ENCODE results near the gene FAAP20. TPM values are rescaled to one million over a fixed set of nuclear protein-coding genes. Genes with fewer than 3 reads are reported as not detected.

Gene FAAP20
- total and polyA plus RNA-seq, 4 donors = 5.6 to 31.5 (median 15.7) TPM

DNA sequence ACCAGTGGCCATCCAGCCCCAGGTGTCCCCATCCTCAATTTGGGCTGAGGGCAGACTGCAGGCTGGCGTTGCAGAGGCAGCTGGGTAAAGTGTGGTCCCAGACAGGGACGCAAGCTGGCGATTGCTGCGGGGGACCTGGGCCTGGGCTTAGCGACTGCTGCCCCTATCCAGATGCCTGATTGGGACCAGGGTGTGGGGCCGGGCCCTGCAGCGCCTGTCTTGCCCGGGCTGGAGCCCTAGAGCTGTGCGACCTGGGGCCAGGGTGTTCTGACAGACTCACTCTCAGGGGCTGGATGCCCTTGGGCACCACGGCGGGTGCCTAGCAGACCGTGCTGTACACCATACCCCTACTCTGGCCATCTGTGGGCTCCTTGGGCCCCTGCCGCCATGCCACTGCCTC is 16.2 kb upstream of the FAAP20 start (continued):
- no peak for TF ChIP-seq CTCF (IDR thresholded peaks at IDR 0.05; ENCODE audit: low read depth, low read length, missing input control)

DNA sequence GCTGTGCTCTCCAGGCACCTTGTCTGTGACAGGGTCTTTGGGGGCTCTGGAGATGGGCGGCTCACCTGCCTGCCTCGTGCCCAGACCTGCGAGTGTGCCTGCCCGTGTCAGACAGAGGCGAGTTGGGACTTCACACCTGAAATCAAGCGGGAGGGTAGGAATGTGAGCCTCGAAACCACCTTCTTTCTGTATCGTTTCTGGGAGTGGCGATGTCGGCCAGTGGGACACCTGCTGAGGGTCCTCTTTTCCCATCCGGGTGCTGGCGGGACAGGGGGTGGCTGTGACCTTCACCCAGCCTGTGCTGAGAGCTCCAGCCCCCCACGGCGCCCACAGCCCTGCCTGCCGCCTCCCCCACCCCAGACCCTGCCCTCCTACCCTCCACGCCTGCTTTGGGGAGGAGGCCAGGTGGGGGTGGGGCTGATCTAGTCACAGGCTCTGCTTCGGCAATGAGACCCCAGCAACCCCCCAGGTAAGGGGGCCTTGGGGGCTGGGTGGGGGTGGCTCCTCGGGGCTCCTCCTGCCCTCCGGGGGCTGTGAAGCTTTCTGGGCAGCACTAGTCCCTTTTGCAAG is 15.6 kb upstream of the FAAP20 start:
- no peaks in the 10 kb centered on the region for H3K9me3 ChIP-seq (ENCODE audit: control insufficient read depth in 4 of 4, low read length in 3 of 4)
- H3K4me3 ChIP-seq (ENCODE audit: low read depth in 1 of 3, low read length in 3 of 3) = no peak overlapping the region
- H3K36me3 ChIP-seq (ENCODE audit: control insufficient read depth in 4 of 4, insufficient read depth in 3 of 4, low read depth in 1 of 4, low read length in 3 of 4) = peaks cover 0 to 2% (median 0%) of the 10 kb centered on the region in 4 donors
- DNase-seq (ENCODE audit: low spot score) = no peak
- no peaks in the 10 kb centered on the region for H3K27me3 ChIP-seq (ENCODE audit: control insufficient read depth in 4 of 4, insufficient read depth in 4 of 4, low read length in 3 of 4)
- no peak overlapping the region for H3K9ac ChIP-seq (ENCODE audit: low read depth in 1 of 2, low read length in 2 of 2)
- 92% methylated on average over 19 of the region's 19 CpGs for WGBS
- peaks cover 24 to 53% (median 30%) of the 10 kb centered on the region in 4 donors for H3K4me1 ChIP-seq (ENCODE audit: control insufficient read depth in 4 of 4, insufficient read depth in 4 of 4, low read length in 3 of 4)
- no peak for TF ChIP-seq SP1 (IDR thresholded peaks at IDR 0.05)
- no peak for TF ChIP-seq MAX (IDR thresholded peaks at IDR 0.05)
- TF ChIP-seq, protein P1, sequence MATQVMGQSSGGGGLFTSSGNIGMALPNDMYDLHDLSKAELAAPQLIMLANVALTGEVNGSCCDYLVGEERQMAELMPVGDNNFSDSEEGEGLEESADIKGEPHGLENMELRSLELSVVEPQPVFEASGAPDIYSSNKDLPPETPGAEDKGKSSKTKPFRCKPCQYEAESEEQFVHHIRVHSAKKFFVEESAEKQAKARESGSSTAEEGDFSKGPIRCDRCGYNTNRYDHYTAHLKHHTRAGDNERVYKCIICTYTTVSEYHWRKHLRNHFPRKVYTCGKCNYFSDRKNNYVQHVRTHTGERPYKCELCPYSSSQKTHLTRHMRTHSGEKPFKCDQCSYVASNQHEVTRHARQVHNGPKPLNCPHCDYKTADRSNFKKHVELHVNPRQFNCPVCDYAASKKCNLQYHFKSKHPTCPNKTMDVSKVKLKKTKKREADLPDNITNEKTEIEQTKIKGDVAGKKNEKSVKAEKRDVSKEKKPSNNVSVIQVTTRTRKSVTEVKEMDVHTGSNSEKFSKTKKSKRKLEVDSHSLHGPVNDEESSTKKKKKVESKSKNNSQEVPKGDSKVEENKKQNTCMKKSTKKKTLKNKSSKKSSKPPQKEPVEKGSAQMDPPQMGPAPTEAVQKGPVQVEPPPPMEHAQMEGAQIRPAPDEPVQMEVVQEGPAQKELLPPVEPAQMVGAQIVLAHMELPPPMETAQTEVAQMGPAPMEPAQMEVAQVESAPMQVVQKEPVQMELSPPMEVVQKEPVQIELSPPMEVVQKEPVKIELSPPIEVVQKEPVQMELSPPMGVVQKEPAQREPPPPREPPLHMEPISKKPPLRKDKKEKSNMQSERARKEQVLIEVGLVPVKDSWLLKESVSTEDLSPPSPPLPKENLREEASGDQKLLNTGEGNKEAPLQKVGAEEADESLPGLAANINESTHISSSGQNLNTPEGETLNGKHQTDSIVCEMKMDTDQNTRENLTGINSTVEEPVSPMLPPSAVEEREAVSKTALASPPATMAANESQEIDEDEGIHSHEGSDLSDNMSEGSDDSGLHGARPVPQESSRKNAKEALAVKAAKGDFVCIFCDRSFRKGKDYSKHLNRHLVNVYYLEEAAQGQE (IDR thresholded peaks at IDR 0.05) = no peak
- no peak for TF ChIP-seq NR2F2 (IDR thresholded peaks at IDR 0.05)
- TF ChIP-seq, protein P2, sequence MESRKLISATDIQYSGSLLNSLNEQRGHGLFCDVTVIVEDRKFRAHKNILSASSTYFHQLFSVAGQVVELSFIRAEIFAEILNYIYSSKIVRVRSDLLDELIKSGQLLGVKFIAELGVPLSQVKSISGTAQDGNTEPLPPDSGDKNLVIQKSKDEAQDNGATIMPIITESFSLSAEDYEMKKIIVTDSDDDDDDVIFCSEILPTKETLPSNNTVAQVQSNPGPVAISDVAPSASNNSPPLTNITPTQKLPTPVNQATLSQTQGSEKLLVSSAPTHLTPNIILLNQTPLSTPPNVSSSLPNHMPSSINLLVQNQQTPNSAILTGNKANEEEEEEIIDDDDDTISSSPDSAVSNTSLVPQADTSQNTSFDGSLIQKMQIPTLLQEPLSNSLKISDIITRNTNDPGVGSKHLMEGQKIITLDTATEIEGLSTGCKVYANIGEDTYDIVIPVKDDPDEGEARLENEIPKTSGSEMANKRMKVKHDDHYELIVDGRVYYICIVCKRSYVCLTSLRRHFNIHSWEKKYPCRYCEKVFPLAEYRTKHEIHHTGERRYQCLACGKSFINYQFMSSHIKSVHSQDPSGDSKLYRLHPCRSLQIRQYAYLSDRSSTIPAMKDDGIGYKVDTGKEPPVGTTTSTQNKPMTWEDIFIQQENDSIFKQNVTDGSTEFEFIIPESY (IDR thresholded peaks at IDR 0.05) = no peak
- TF ChIP-seq, protein P3, sequence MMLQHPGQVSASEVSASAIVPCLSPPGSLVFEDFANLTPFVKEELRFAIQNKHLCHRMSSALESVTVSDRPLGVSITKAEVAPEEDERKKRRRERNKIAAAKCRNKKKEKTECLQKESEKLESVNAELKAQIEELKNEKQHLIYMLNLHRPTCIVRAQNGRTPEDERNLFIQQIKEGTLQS (IDR thresholded peaks at IDR 0.05) = no peak
- no peak for TF ChIP-seq GABPA (IDR thresholded peaks at IDR 0.05 in 1 of 2, conservative IDR thresholded peaks at IDR 0.05 in 1 of 2)
- no peak for TF ChIP-seq HNF4G (IDR thresholded peaks at IDR 0.05)
- TF ChIP-seq EGR1 (IDR thresholded peaks at IDR 0.05; ENCODE audit: low read depth in 2 of 2) = no peak
- no peak for TF ChIP-seq TAF1 (conservative IDR thresholded peaks at IDR 0.05)
- no peak for TF ChIP-seq YY1 (IDR thresholded peaks at IDR 0.05)
- no peak for TF ChIP-seq FOXA2 (IDR thresholded peaks at IDR 0.05)
- no peak for TF ChIP-seq RXRA (IDR thresholded peaks at IDR 0.05)
- no peak overlapping the region for H3K27ac ChIP-seq (ENCODE audit: low read depth in 1 of 2, low read length in 2 of 2)
